OCI-LY3 (cell line): Measurements from ENCODE around the gene CDC45.
"Not testable (repeated sequence)": the region's sequence is repeated elsewhere in the genome, so short reads cannot be mapped to it uniquely, and the experiment has no call there.

Experiments
- H2AFZ ChIP-seq: fragments of 200-600, 300-600 bp; shearing (Covaris generic); 2 replicates; pipeline ENCODE4 v1.6.0; 2014; ENCODE audit warnings: antibody characterized with exemption, low read depth, low read length
- H3K27ac ChIP-seq: fragments of 200-600, 300-600 bp; sonication (generic); 2 replicates; pipeline ENCODE4 v1.5.1; 2014; ENCODE audit warnings: mild to moderate bottlenecking, low read length, moderate library complexity, mixed read lengths
- H3K27me3 ChIP-seq: fragments of 200-600, 300-600 bp; sonication (generic); 2 replicates; pipeline ENCODE4 v1.6.1; 2014; ENCODE audit warnings: low read depth, low read length, mixed read lengths
- H3K36me3 ChIP-seq: fragments of 200-600, 300-600 bp; sonication (generic); replicated peaks from 2 replicates; pipeline ENCODE3; 2014; ENCODE audit warnings: low read depth, low read length, mixed read lengths
- H3K4me1 ChIP-seq: fragments of 300-600, 200-600 bp; sonication (generic); 2 replicates; pipeline ENCODE4 v1.6.1; 2014; ENCODE audit warnings: low read length, mixed read lengths
- H3K4me2 ChIP-seq: fragments of 200-600, 300-600 bp; sonication (generic); 2 replicates; pipeline ENCODE4 v1.6.1; 2014; ENCODE audit warnings: low read length, mixed read lengths
- H3K4me3 ChIP-seq: fragments of 300-600, 200-600 bp; sonication (generic); 2 replicates; pipeline ENCODE4 v1.5.1; 2014; ENCODE audit warnings: antibody characterized with exemption, mild to moderate bottlenecking, low read length, moderate library complexity
- H3K79me2 ChIP-seq: fragments of 300-600, 200-600 bp; shearing (Covaris generic); 2 replicates; pipeline ENCODE4 v1.6.1; 2014; ENCODE audit warnings: mild to moderate bottlenecking, low read length, mixed read lengths
- H3K9ac ChIP-seq: fragments of 300-600, 200-600 bp; shearing (Covaris generic); 2 replicates; pipeline ENCODE4 v1.6.0; 2014; ENCODE audit warnings: mild to moderate bottlenecking, low read length, moderate library complexity
- H3K9me3 ChIP-seq: fragments of 200-600, 300-600 bp; shearing (Covaris generic); 2 replicates; pipeline ENCODE4 v1.6.1; 2014; ENCODE audit warnings: low read length, mixed read lengths; ENCODE audit not compliant: insufficient read depth
- H4K20me1 ChIP-seq: fragments of 200-600, 300-600 bp; sonication (generic); 2 replicates; pipeline ENCODE4 v1.6.1; 2016; ENCODE audit warnings: low read length, mixed read lengths; ENCODE audit not compliant: insufficient read depth
- CTCF ChIP-seq: fragments of 200-600, 300-600 bp; sonication (generic); IDR thresholded peaks from 2 replicates; pipeline ENCODE4 v1.5.1; 2014; ENCODE audit warnings: antibody characterized with exemption, low read length, low read depth
- EZH2phosphoT487 ChIP-seq: fragments of 200-600 bp; shearing (Covaris generic); IDR thresholded peaks from 2 replicates; pipeline ENCODE4 v1.6.1; 2018; ENCODE audit warnings: antibody characterized with exemption, mixed run types, low read depth

The CDC45 gene

GRCh38 chr22:19431649-19432132, 48.0 kb upstream of the CDC45 start, which contains the start of gene HIRA:
Gene HIRA, minus strand, starts transcription at chr22:19431733. Its CDS starts 257 bp downstream, at chr22:19431476.
- H3K4me3 ChIP-seq: peak within 1 kb of the TSS; percentile 93
- H4K20me1 ChIP-seq: peaks cover 36% of the 10 kb centered on the region
- peak within 1 kb of the TSS; percentile 90 for H3K27ac ChIP-seq
- H3K9ac ChIP-seq: peak within 1 kb of the TSS; percentile 99
- H3K4me1 ChIP-seq: peaks cover 25% of the 10 kb centered on the region
- H3K9me3 ChIP-seq: no peaks in the 10 kb centered on the region
- H3K27me3 ChIP-seq: no peaks in the 10 kb centered on the region
- peaks cover 64% of the 10 kb centered on the region for H3K79me2 ChIP-seq
- peak within 1 kb of the TSS; percentile 99 for H3K4me2 ChIP-seq
- peaks cover 23% of the 10 kb centered on the region for H3K36me3 ChIP-seq
- H2AFZ ChIP-seq: peak within 1 kb of the TSS; percentile 64
- TF ChIP-seq EZH2phosphoT487 (no peak), CTCF (no peak)

- Histone ChIP-seq H3K36me3 (peaks cover 19% of the 10 kb centered on the region), H3K9me3 (no peaks in the 10 kb centered on the region), H2AFZ (peak within 1 kb of the TSS; percentile 64), H4K20me1 (peaks cover 30% of the 10 kb centered on the region), H3K4me2 (peak within 1 kb of the TSS; percentile 78), H3K79me2 (peaks cover 61% of the 10 kb centered on the region), H3K4me3 (peak within 1 kb of the TSS; percentile 93), H3K9ac (peak within 1 kb of the TSS; percentile 99), H3K27ac (peak within 1 kb of the TSS; percentile 90), H3K4me1 (peaks cover 25% of the 10 kb centered on the region), H3K27me3 (no peaks in the 10 kb centered on the region)
- TF ChIP-seq CTCF (no peak), EZH2phosphoT487 (no peak)
Observed at GRCh38 chr22:19432133-19432851, 47.4 kb upstream of the CDC45 start, which contains the start of gene MRPL40. Gene MRPL40, plus strand, starts transcription at chr22:19432545. Its CDS starts 10 bp downstream, at chr22:19432555.

GRCh38 chr22:19434401-19434800, 45.3 kb upstream of the CDC45 start:
- no peak overlapping the region for H3K4me2 ChIP-seq
- H3K27me3 ChIP-seq: no peaks in the 10 kb centered on the region
- no peak overlapping the region for H3K4me3 ChIP-seq
- TF ChIP-seq EZH2phosphoT487 (no peak), CTCF (no peak)
- H3K79me2 ChIP-seq: peaks cover 40% of the 10 kb centered on the region
- H2AFZ ChIP-seq: no peak overlapping the region
- H3K9me3 ChIP-seq: no peaks in the 10 kb centered on the region
- H3K9ac ChIP-seq: no peak overlapping the region
- H3K4me1 ChIP-seq: peaks cover 25% of the 10 kb centered on the region
- H3K27ac ChIP-seq: no peak overlapping the region
- peaks cover 24% of the 10 kb centered on the region for H3K36me3 ChIP-seq
- H4K20me1 ChIP-seq: peaks cover 15% of the 10 kb centered on the region

GRCh38 chr22:19434829-19435580, 44.7 kb upstream of the CDC45 start:
- H3K27me3 ChIP-seq: no peaks in the 10 kb centered on the region
- no peak overlapping the region for H3K9ac ChIP-seq
- peaks cover 34% of the 10 kb centered on the region for H3K79me2 ChIP-seq
- peak overlapping the region; percentile 23; the same call in 1 of the 2 replicates for H3K27ac ChIP-seq
- H4K20me1 ChIP-seq: peaks cover 9% of the 10 kb centered on the region
- H3K4me3 ChIP-seq: no peak overlapping the region
- no peaks in the 10 kb centered on the region for H3K9me3 ChIP-seq
- H3K36me3 ChIP-seq: peaks cover 23% of the 10 kb centered on the region
- TF ChIP-seq CTCF (no peak), EZH2phosphoT487 (no peak)
- H3K4me1 ChIP-seq: peaks cover 19% of the 10 kb centered on the region
- no peak overlapping the region for H3K4me2 ChIP-seq
- no peak overlapping the region for H2AFZ ChIP-seq

GRCh38 chr22:19436444-19437161, 43.1 kb upstream of the CDC45 start:
- Histone ChIP-seq H3K36me3 (peaks cover 34% of the 10 kb centered on the region), H3K79me2 (peaks cover 32% of the 10 kb centered on the region), H3K4me1 (peaks cover 11% of the 10 kb centered on the region), H4K20me1 (peaks cover 11% of the 10 kb centered on the region; the same call in 1 of the 2 replicates)
- H3K9ac ChIP-seq, H3K27me3 ChIP-seq, H3K9me3 ChIP-seq, H3K4me2 ChIP-seq, H2AFZ ChIP-seq, H3K27ac ChIP-seq, H3K4me3 ChIP-seq: not testable (repeated sequence)
